Neural cell (in vitro differentiated cells): ENCODE data around the gene APCDD1.

Source experiments
- CTCF ChIP-seq: fragments of 450-650 bp; IDR thresholded peaks from 2 replicates; pipeline ENCODE4 v1.5.1; 2014; ENCODE audit warnings: antibody characterized with exemption, mild to moderate bottlenecking, moderate library complexity; ENCODE audit not compliant: poor library complexity, severe bottlenecking
- POLR2AphosphoS5 ChIP-seq: IDR thresholded peaks from 2 replicates; pipeline ENCODE4 v1.6.1; 2012

- TF ChIP-seq POLR2AphosphoS5 (no peak), CTCF (no peak)
Observed at GRCh38 chr18:10416065-10416464, 38.4 kb upstream of the APCDD1 start.
